Hepatocyte (in vitro differentiated cells): Measurements from ENCODE around the gene ZMIZ1.

Experiments
- EZH2phosphoT487 ChIP-seq: fragments of 200-600 bp; sonication (generic); IDR thresholded peaks from one replicate; pipeline ENCODE4 v1.6.1; 2018; ENCODE audit warnings: antibody characterized with exemption, mild to moderate bottlenecking, low read depth, moderate library complexity; ENCODE audit not compliant: unreplicated experiment, severe bottlenecking
- TF ChIP-seq, protein P1 (sequence below): fragments of 200-600 bp; sonication (generic); IDR thresholded peaks from 2 replicates; pipeline ENCODE4 v1.5.1; 2016; ENCODE audit warnings: antibody characterized with exemption, mild to moderate bottlenecking; ENCODE audit not compliant: poor library complexity

GRCh38 chr10:79098061-79098460, 29.3 kb downstream of the ZMIZ1 start:
- TF ChIP-seq EZH2phosphoT487 = no peak
- TF ChIP-seq, protein P1, sequence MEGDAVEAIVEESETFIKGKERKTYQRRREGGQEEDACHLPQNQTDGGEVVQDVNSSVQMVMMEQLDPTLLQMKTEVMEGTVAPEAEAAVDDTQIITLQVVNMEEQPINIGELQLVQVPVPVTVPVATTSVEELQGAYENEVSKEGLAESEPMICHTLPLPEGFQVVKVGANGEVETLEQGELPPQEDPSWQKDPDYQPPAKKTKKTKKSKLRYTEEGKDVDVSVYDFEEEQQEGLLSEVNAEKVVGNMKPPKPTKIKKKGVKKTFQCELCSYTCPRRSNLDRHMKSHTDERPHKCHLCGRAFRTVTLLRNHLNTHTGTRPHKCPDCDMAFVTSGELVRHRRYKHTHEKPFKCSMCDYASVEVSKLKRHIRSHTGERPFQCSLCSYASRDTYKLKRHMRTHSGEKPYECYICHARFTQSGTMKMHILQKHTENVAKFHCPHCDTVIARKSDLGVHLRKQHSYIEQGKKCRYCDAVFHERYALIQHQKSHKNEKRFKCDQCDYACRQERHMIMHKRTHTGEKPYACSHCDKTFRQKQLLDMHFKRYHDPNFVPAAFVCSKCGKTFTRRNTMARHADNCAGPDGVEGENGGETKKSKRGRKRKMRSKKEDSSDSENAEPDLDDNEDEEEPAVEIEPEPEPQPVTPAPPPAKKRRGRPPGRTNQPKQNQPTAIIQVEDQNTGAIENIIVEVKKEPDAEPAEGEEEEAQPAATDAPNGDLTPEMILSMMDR = no peak
